Ishikawa (cell line): ENCODE data around the gene CDKN2AIPNL.

Experiments used
- EGR1 ChIP-seq: IDR thresholded peaks from 2 replicates; pipeline ENCODE4 v1.6.1; 2012
- EP300 ChIP-seq: IDR thresholded peaks from 2 replicates; pipeline ENCODE4 v1.6.1; 2012; ENCODE audit warnings: borderline replicate concordance
- FOXM1 ChIP-seq: IDR thresholded peaks from 2 replicates; pipeline ENCODE4 v1.6.1; 2012; ENCODE audit warnings: low read depth, borderline replicate concordance
- MAX ChIP-seq: IDR thresholded peaks from 2 replicates; pipeline ENCODE4 v1.6.1; 2012
- NFIC ChIP-seq: IDR thresholded peaks from 2 replicates; pipeline ENCODE4 v1.6.1; 2012
- RAD21 ChIP-seq: IDR thresholded peaks from 2 replicates; pipeline ENCODE4 v1.6.1; 2012; ENCODE audit warnings: low read depth
- REST ChIP-seq: IDR thresholded peaks from 2 replicates; pipeline ENCODE4 v1.6.1; 2012; ENCODE audit warnings: low read depth, mild to moderate bottlenecking
- TAF1 ChIP-seq: IDR thresholded peaks from 2 replicates; pipeline ENCODE4 v1.6.1; 2012; ENCODE audit warnings: low read depth, mild to moderate bottlenecking
- TEAD4 ChIP-seq: IDR thresholded peaks from 2 replicates; pipeline ENCODE4 v1.6.1; 2012
- USF1 ChIP-seq: IDR thresholded peaks from 2 replicates; pipeline ENCODE4 v1.6.1; 2012
- ZBTB7A ChIP-seq: IDR thresholded peaks from 2 replicates; pipeline ENCODE4 v1.6.1; 2012; ENCODE audit warnings: low read depth

GRCh38 chr5:134450374-134450773, 38.7 kb upstream of the CDKN2AIPNL start:
- TF ChIP-seq FOXM1 (no peak), TAF1 (no peak), MAX (no peak), EGR1 (no peak), EP300 (no peak), RAD21 (no peak), ZBTB7A (no peak), USF1 (no peak), REST (no peak), TEAD4 (no peak), NFIC (no peak)
